H1 (cell line): Measurements from ENCODE around the gene COL6A2. TPM values are rescaled to one million over a fixed set of nuclear protein-coding genes. Genes with fewer than 3 reads are reported as not detected.

Experiments
- CTCF ChIA-PET: fragments of 300-600 bp; sonication (Branson Sonifier 250); formaldehyde crosslinking; loops from one replicate; lab custom pipeline; 2021; ENCODE audit not compliant: partially characterized antibody; lab: Charles Lee
- POLR2A ChIA-PET: fragments of 300-600 bp; sonication (Branson Sonifier 250); formaldehyde crosslinking; loops from one replicate; lab custom pipeline; 2021; ENCODE audit warnings: inconsistent platforms; ENCODE audit not compliant: partially characterized antibody; lab: Charles Lee
- DNase-seq, 2 experiments: peaks; one replicate each; pipeline versions ENCODE4 v3.0.0 to v3.0.0-alpha.2; 2010 to 2022; ENCODE audit warnings: low spot score in 2 of 2, low read depth in 1 of 2, mixed read lengths in 1 of 2
- FAIRE-seq: peaks from 2 replicates; lab custom pipeline; 2011; peaks lifted over from hg19 to GRCh38; lab: Jason Lieb, UNC
- H2AFZ ChIP-seq: 2 replicates; pipeline ENCODE4 v1.8.1; 2012; ENCODE audit warnings: low read length, inconsistent platforms
- H2AK5ac ChIP-seq: 2 replicates; pipeline ENCODE4 v1.6.1; 2013; ENCODE audit warnings: low read depth, low read length
- H2BK120ac ChIP-seq: replicated peaks from 2 replicates; pipeline ENCODE3; 2013; ENCODE audit warnings: low read depth, low read length, inconsistent platforms
- H2BK12ac ChIP-seq: 2 replicates; pipeline ENCODE4 v1.6.1; 2013; ENCODE audit warnings: low read depth, low read length
- H2BK15ac ChIP-seq: 2 replicates; pipeline ENCODE4 v1.6.1; 2013; ENCODE audit warnings: low read length
- H2BK20ac ChIP-seq: 2 replicates; pipeline ENCODE4 v1.6.1; 2013; ENCODE audit warnings: low read length
- H2BK5ac ChIP-seq: 2 replicates; pipeline ENCODE4 v1.6.1; 2013; ENCODE audit warnings: low read depth, low read length
- H3K14ac ChIP-seq: 2 replicates; pipeline ENCODE4 v1.6.1; 2013; ENCODE audit warnings: inconsistent platforms; ENCODE audit not compliant: insufficient read length
- H3K18ac ChIP-seq: 2 replicates; pipeline ENCODE4 v1.6.1; 2013; ENCODE audit warnings: low read length; ENCODE audit errors: extremely low read depth
- H3K23ac ChIP-seq: 2 replicates; pipeline ENCODE4 v1.6.1; 2013; ENCODE audit warnings: inconsistent platforms; ENCODE audit not compliant: insufficient read length
- H3K23me2 ChIP-seq: 2 replicates; pipeline ENCODE4 v1.6.1; 2013; ENCODE audit warnings: low read depth, low read length
- H3K27ac ChIP-seq: 2 replicates; pipeline ENCODE4 v1.6.1; 2011; ENCODE audit warnings: low read depth, low read length, inconsistent platforms
- H3K27me3 ChIP-seq, 4 experiments: replicated peaks in 1 of 4; 1 replicate in 1 of 4; 2 replicates in 3 of 4; pipeline versions ENCODE4 v1.6.1 to v1.8.1; 2011 to 2013; ENCODE audit warnings: low read length in 3 of 4, mild to moderate bottlenecking in 3 of 4, inconsistent platforms in 2 of 4, mixed read lengths in 2 of 4, moderate library complexity in 1 of 4; ENCODE audit not compliant: control insufficient read depth in 3 of 4, insufficient read depth in 3 of 4; ENCODE audit errors: extremely low read depth in 1 of 4
- H3K36me3 ChIP-seq, 4 experiments: 2 replicates each; pipeline versions ENCODE4 v1.6.1 to v1.8.1; 2011 to 2013; ENCODE audit warnings: mild to moderate bottlenecking in 4 of 4, low read length in 3 of 4, moderate library complexity in 2 of 4, control low read depth in 1 of 4, inconsistent platforms in 1 of 4; ENCODE audit not compliant: insufficient read depth in 4 of 4, control insufficient read depth in 2 of 4
- H3K4ac ChIP-seq: replicated peaks from 2 replicates; pipeline ENCODE3; 2013; ENCODE audit warnings: low read length, low read depth, mixed read lengths, inconsistent platforms; ENCODE audit not compliant: insufficient read length
- H3K4me1 ChIP-seq, 4 experiments: replicated peaks in 1 of 4; 1 replicate in 1 of 4; 2 replicates in 3 of 4; pipeline versions ENCODE4 v1.6.1 to v1.8.1; 2011 to 2013; ENCODE audit warnings: low read length in 3 of 4, inconsistent platforms in 2 of 4, mixed read lengths in 1 of 4; ENCODE audit not compliant: insufficient read depth in 4 of 4, control insufficient read depth in 3 of 4
- H3K4me2 ChIP-seq, 2 experiments: 2 replicates each; pipeline versions ENCODE4 v1.6.1 to v1.8.1; 2011 to 2013; ENCODE audit warnings: low read depth in 2 of 2, low read length in 2 of 2, control low read depth in 1 of 2, inconsistent platforms in 1 of 2, mild to moderate bottlenecking in 1 of 2; ENCODE audit not compliant: insufficient read depth in 1 of 2
- H3K4me3 ChIP-seq, 4 experiments: fragments of 200-600, 300-600 bp in 1 of 4; sonication (generic), shearing (Covaris generic), sonication (Bioruptor Twin) in 1 of 4; 2 replicates each; pipeline versions ENCODE4 v1.5.1 to v1.8.1; 2011 to 2016; ENCODE audit warnings: low read length in 4 of 4, low read depth in 3 of 4, control low read depth in 2 of 4, inconsistent platforms in 2 of 4, mild to moderate bottlenecking in 2 of 4, mixed read lengths in 1 of 4, moderate library complexity in 1 of 4; ENCODE audit not compliant: insufficient read depth in 2 of 4; ENCODE audit errors: extremely low read depth in 1 of 4
- H3K56ac ChIP-seq: replicated peaks from 2 replicates; pipeline ENCODE3; 2013; ENCODE audit warnings: low read depth, mild to moderate bottlenecking, mixed read lengths, low read length, inconsistent platforms; ENCODE audit not compliant: insufficient read length
- H3K79me1 ChIP-seq: 2 replicates; pipeline ENCODE4 v1.6.1; 2013; ENCODE audit warnings: low read depth, low read length, control low read depth
- H3K79me2 ChIP-seq, 2 experiments: 2 replicates each; pipeline versions ENCODE4 v1.6.1 to v1.8.1; 2012 to 2013; ENCODE audit warnings: low read length in 2 of 2, mild to moderate bottlenecking in 2 of 2, inconsistent platforms in 1 of 2; ENCODE audit not compliant: insufficient read depth in 2 of 2, control insufficient read depth in 1 of 2
- H3K9ac ChIP-seq, 4 experiments: replicated peaks in 1 of 4; 1 replicate in 1 of 4; 2 replicates in 3 of 4; pipeline versions ENCODE4 v1.6.1 to v1.8.1; 2011 to 2013; ENCODE audit warnings: low read depth in 3 of 4, low read length in 3 of 4, control low read depth in 2 of 4, mild to moderate bottlenecking in 2 of 4, moderate library complexity in 2 of 4, inconsistent platforms in 1 of 4; ENCODE audit errors: extremely low read depth in 1 of 4
- H3K9me3 ChIP-seq, 2 experiments: 2 replicates each; pipeline versions ENCODE4 v1.6.1 to v1.8.1; 2012 to 2013; ENCODE audit warnings: mild to moderate bottlenecking in 2 of 2, moderate library complexity in 2 of 2, control low read depth in 1 of 2, inconsistent platforms in 1 of 2, low read depth in 1 of 2, low read length in 1 of 2, mixed read lengths in 1 of 2; ENCODE audit not compliant: insufficient read depth in 2 of 2
- H4K20me1 ChIP-seq, 2 experiments: replicated peaks in 1 of 2; 2 replicates each; pipeline versions ENCODE3 to v1.8.1; 2011 to 2013; ENCODE audit warnings: inconsistent platforms in 2 of 2, low read length in 2 of 2, mild to moderate bottlenecking in 1 of 2; ENCODE audit not compliant: insufficient read depth in 2 of 2, control insufficient read depth in 1 of 2
- H4K5ac ChIP-seq: 2 replicates; pipeline ENCODE4 v1.6.1; 2013; ENCODE audit warnings: low read length, low read depth, mixed read lengths, inconsistent platforms; ENCODE audit not compliant: insufficient read length
- H4K8ac ChIP-seq: 2 replicates; pipeline ENCODE4 v1.8.0; 2013; ENCODE audit warnings: mild to moderate bottlenecking, moderate library complexity, low read length, inconsistent platforms; ENCODE audit not compliant: insufficient read depth; ENCODE audit errors: extremely low read depth
- H4K91ac ChIP-seq: replicated peaks from 2 replicates; pipeline ENCODE3; 2013; ENCODE audit warnings: low read length, mixed read lengths, inconsistent platforms; ENCODE audit not compliant: insufficient read length
- BCL11A ChIP-seq, 2 experiments: IDR thresholded peaks; one replicate each; pipeline ENCODE4 v1.6.1; 2011; ENCODE audit warnings: low read depth in 2 of 2, low read length in 2 of 2, mild to moderate bottlenecking in 2 of 2
- CBX8 ChIP-seq: fragments of 300-800, 300-1000 bp; sonication (generic); IDR thresholded peaks from 2 replicates; pipeline ENCODE4 v1.7.1; 2016; ENCODE audit warnings: low read depth, low read length, borderline replicate concordance
- CEBPB ChIP-seq: IDR thresholded peaks from 2 replicates; pipeline ENCODE4 v1.6.1; 2012; ENCODE audit warnings: low read depth, low read length
- EP300 ChIP-seq, 2 experiments: IDR thresholded peaks; 1 replicate in 1 of 2; 2 replicates in 1 of 2; pipeline ENCODE4 v1.6.1; 2011 to 2012; ENCODE audit warnings: low read depth in 2 of 2, low read length in 2 of 2, mild to moderate bottlenecking in 2 of 2, borderline replicate concordance in 1 of 2, inconsistent platforms in 1 of 2, moderate library complexity in 1 of 2
- JUND ChIP-seq: IDR thresholded peaks from 2 replicates; pipeline ENCODE4 v1.6.1; 2011; ENCODE audit warnings: mild to moderate bottlenecking, improper control_type of control experiment, low read length
- KDM1A ChIP-seq: fragments of 200-600, 300-600 bp; sonication (generic); IDR thresholded peaks from 2 replicates; pipeline ENCODE4 v1.7.1; 2016; ENCODE audit warnings: mild to moderate bottlenecking, low read length, borderline replicate concordance
- KDM4A ChIP-seq: IDR thresholded peaks from one replicate; pipeline ENCODE4 v1.7.1; 2012; ENCODE audit warnings: low read depth, mild to moderate bottlenecking, moderate library complexity, low read length, inconsistent platforms; ENCODE audit not compliant: severe bottlenecking
- PHF8 ChIP-seq: fragments of 200-600 bp; sonication (generic); conservative IDR thresholded peaks from 2 replicates; pipeline ENCODE4 v1.7.1; 2012; ENCODE audit warnings: low read depth, mild to moderate bottlenecking, inconsistent platforms, low read length, moderate library complexity
- POLR2A ChIP-seq, 2 experiments: IDR thresholded peaks; 1 replicate in 1 of 2; 2 replicates in 1 of 2; pipeline ENCODE4 v1.6.1; 2011; ENCODE audit warnings: low read depth in 2 of 2, low read length in 2 of 2, mild to moderate bottlenecking in 2 of 2; ENCODE audit errors: control extremely low read depth in 1 of 2
- SIRT6 ChIP-seq: IDR thresholded peaks from one replicate; pipeline ENCODE4 v1.7.1; 2012; ENCODE audit warnings: low read length, inconsistent platforms
- SUZ12 ChIP-seq: fragments of 200-600 bp; sonication (generic); IDR thresholded peaks from 2 replicates; pipeline ENCODE4 v1.6.1; 2012; ENCODE audit warnings: mild to moderate bottlenecking, inconsistent platforms, low read length, moderate library complexity, mixed read lengths
- WGBS, 2 experiments: shearing (Covaris generic) in 1 of 2; methylation state at CpG; one replicate each; pipeline versions ENCODE4 v1.1.6 to v1.1.7; 2013 to 2015; ENCODE audit warnings: low lambda C conversion rate in 2 of 2, mixed read lengths in 2 of 2, inconsistent platforms in 1 of 2, low coverage in 1 of 2, missing lambda C conversion rate in 1 of 2; ENCODE audit not compliant: insufficient replicate concordance in 2 of 2, insufficient coverage in 1 of 2, insufficient read length in 1 of 2; ENCODE audit errors: extremely low coverage in 1 of 2, missing lambda C conversion rate in 1 of 2; 5-methylcytosine and 5-hydroxymethylcytosine counted together
- polyA plus RNA-seq, 7 experiments: library from polyadenylated mRNA; depleted of rRNA in 3 of 7; stranded (reverse) in 5 of 7; unstranded in 2 of 7; fragments of >200 nt in 5 of 7; fragments of 200-250 nt in 2 of 7; gene quantifications; 1 replicate in 5 of 7; 2 replicates in 1 of 7; 4 replicates in 1 of 7; pipeline versions ENCODE4 v1.2.1 to v1.2.3, GENCODE V29; 2011 to 2013; ENCODE audit warnings: missing spikeins in 2 of 7, mixed read lengths in 2 of 7
- total RNA-seq: library from RNA; stranded (reverse); fragmentation: NEBNext Ultra II Directional; extraction: Animal tissue kit (Norgen Biotek cat#: 25700); gene quantifications from 2 replicates; pipeline ENCODE4 v1.2.1, GENCODE V29; 2021
- TF ChIP-seq, protein P1 (sequence below): IDR thresholded peaks from 2 replicates; pipeline ENCODE4 v1.6.1; 2011; ENCODE audit warnings: low read depth, mild to moderate bottlenecking, low read length; ENCODE audit not compliant: insufficient read depth

The COL6A2 gene
- total and polyA plus RNA-seq, 2 of the 8 experiments (the other 6 are each of a cell fraction or from before 2014, with no cell fraction given) = 60.1 to 62.7 TPM

DNA sequence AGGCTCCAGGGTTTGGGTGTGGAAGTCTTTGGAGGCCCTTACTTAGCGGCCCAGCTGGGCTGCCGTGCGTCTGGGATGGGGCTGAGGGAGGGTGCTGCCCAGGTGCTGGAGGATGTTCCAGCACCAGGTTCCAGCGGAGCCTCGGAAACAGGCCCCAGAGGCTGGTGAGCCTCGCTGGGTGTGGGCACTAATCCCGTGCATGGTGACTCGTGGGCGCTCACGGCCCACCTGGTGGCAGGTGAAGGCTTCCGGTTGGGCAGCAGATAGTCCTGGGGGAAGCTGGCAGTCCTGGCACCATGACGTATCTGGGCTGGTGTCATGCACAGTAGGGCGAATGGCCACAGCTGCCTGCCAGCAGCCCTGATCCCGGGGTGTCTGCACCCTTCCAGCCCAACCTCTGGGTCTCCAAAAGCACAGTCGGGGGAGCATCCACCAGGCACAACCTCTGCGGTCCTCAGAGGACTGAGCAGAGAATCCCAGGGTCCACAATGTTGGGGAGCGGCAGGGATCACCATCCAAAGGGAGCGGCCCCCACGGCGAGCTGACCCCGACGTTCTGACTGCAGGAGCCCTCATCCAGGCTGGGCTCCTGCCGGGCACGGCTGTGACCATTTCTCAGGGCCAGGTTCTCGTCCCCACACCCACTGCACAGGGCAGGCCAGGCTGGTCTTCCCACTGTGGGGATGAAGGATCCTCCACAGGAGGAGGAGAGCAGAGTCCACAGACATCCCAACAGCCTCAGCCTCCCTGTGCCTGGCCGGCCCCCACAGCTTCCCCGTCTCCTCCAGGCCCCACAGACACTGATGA, 32.1 kb downstream of the COL6A2 start:
- Histone ChIP-seq H3K79me2 (no peaks in the 10 kb centered on the region), H3K23ac (no peak overlapping the region), H2BK20ac (no peak overlapping the region), H3K9ac (no peak overlapping the region), H2BK12ac (no peak overlapping the region), H2BK15ac (no peak overlapping the region), H3K27ac (no peak overlapping the region), H3K4me3 (no peak overlapping the region), H3K4ac (no peak overlapping the region), H2AK5ac (no peak overlapping the region), H2BK5ac (no peak overlapping the region), H3K79me1 (no peaks in the 10 kb centered on the region), H3K4me2 (no peak overlapping the region), H3K36me3 (peaks cover 2 to 16% (median 3%) of the 10 kb centered on the region in 4 experiments; a peak in 4 of 8 replicates), H3K9me3 (no peaks in the 10 kb centered on the region; a peak in 1 of 4 replicates), H4K20me1 (peaks cover 0 to 8% of the 10 kb centered on the region in 2 experiments), H3K23me2 (peaks cover 4% of the 10 kb centered on the region; the same call in 1 of the 2 replicates), H3K18ac (no peak overlapping the region), H3K14ac (no peak overlapping the region), H2BK120ac (no peak overlapping the region), H3K56ac (no peak overlapping the region), H4K8ac (peak overlapping the region; percentile 35; the same call in 1 of the 2 replicates), H3K4me1 (peaks cover 0 to 9% (median 0%) of the 10 kb centered on the region in 4 experiments; a peak in 2 of 7 replicates), H2AFZ (no peak overlapping the region), H4K91ac (no peak overlapping the region), H3K27me3 (no peaks in the 10 kb centered on the region), H4K5ac (no peak overlapping the region)
- CTCF ChIA-PET = interaction anchor here (0.8 to 1.9 kb wide), 4 partner anchors 12 to 159 kb away, joined by 3 to 19 read pairs (median 6); no protein-coding TSS in a partner anchor
- no peak for FAIRE-seq
- WGBS, 2 experiments = 93% methylated on average over 20 of the region's 27 CpGs; no CpG with 5 or more reads in 1 of the 2 experiments
- POLR2A ChIA-PET = interaction anchor here (1.1 to 1.3 kb wide), 3 partner anchors 9 to 147 kb away, joined by 3 to 4 read pairs (median 4); no protein-coding TSS in a partner anchor
- DNase-seq = no peak
- no peak for TF ChIP-seq POLR2A (IDR thresholded peaks at IDR 0.05; ENCODE audit: control extremely low read depth in 1 of 2, low read depth in 2 of 2, low read length in 2 of 2)
- TF ChIP-seq, protein P1, sequence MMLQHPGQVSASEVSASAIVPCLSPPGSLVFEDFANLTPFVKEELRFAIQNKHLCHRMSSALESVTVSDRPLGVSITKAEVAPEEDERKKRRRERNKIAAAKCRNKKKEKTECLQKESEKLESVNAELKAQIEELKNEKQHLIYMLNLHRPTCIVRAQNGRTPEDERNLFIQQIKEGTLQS = no peak
- no peak for TF ChIP-seq CBX8
- TF ChIP-seq EP300 (IDR thresholded peaks at IDR 0.05; ENCODE audit: borderline replicate concordance in 1 of 2, low read depth in 2 of 2, low read length in 2 of 2) = no peak
- no peak for TF ChIP-seq PHF8
- TF ChIP-seq KDM1A = no peak
- TF ChIP-seq JUND = no peak
- TF ChIP-seq SIRT6 = no peak
- no peak for TF ChIP-seq CEBPB
- TF ChIP-seq SUZ12 = no peak
- TF ChIP-seq BCL11A (IDR thresholded peaks at IDR 0.05; ENCODE audit: low read depth in 2 of 2, low read length in 2 of 2) = no peak
- TF ChIP-seq KDM4A = no peak
